GM06990 (cell line): ENCODE results near the gene TCP10L.
"Not testable (repeated sequence)": the region's sequence is repeated elsewhere in the genome, so short reads cannot be mapped to it uniquely, and the experiment has no call there.

ENCODE experiments used
- DNase-seq: peaks from one replicate; pipeline ENCODE4 v3.0.0-alpha.2; 2011; ENCODE audit not compliant: insufficient read length; ENCODE audit errors: extremely low read depth
- H3K27me3 ChIP-seq: replicated peaks from 2 replicates; pipeline ENCODE4 v1.6.0; 2011; ENCODE audit warnings: low read length; ENCODE audit not compliant: control insufficient read depth, insufficient read depth
- H3K36me3 ChIP-seq: 2 replicates; pipeline ENCODE4 v1.5.1; 2011; ENCODE audit warnings: low read length; ENCODE audit not compliant: control insufficient read depth, insufficient read depth
- H3K4me3 ChIP-seq: replicated peaks from 2 replicates; pipeline ENCODE4 v1.5.1; 2011; ENCODE audit warnings: low read depth, mild to moderate bottlenecking, control low read depth, low read length
- TF ChIP-seq, protein P1 (sequence below): IDR thresholded peaks from 2 replicates; pipeline ENCODE4 v1.5.1; 2011; ENCODE audit warnings: low read length, control low read depth, mild to moderate bottlenecking, inconsistent platforms; ENCODE audit not compliant: insufficient read depth, poor library complexity, severe bottlenecking

The TCP10L gene, protein sequence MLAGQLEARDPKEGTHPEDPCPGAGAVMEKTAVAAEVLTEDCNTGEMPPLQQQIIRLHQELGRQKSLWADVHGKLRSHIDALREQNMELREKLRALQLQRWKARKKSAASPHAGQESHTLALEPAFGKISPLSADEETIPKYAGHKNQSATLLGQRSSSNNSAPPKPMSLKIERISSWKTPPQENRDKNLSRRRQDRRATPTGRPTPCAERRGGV

DNA sequence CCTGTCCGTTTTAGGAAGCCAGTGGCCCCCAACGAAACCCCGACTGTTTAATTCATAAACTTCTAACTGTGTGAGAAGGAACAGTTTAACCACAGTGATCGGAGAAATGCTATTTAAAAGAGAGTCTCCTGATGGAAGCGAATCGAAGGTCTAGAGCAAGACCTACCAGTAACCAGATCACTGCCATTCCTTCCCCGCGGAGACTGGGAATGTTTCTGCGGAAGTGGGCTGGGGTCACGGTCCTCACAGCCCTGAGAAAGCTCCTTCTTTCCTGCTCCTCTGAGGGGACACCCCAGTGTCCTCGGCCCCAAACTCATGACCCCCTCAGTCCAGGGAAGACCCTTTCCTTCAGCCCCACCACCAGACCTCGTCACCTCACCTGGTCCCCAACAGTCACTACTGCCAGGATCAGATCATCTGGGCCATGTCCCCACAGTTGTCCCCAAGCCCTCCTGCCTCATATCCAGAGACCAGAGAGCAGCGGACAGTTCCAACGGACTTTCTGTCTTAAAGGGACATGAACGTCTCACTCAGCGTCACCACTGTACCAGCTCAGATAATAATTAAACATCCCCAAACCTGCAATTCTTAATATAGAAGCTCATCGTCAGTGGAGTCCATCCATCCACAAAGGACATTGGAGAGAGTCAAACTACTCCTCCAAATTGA lies at the start of gene TCP10L:
TCP10L (minus strand) TSS at position 482 of the 669 bp plus-strand sequence. CDS start 1,219 bp downstream, outside the sequence.
- Histone ChIP-seq H3K4me3 (no peak within 1 kb of the TSS), H3K36me3 (no peaks in the 10 kb centered on the region), H3K27me3 (no peaks in the 10 kb centered on the region; the same call in 1 of the 2 replicates)
- TF ChIP-seq, protein P1, sequence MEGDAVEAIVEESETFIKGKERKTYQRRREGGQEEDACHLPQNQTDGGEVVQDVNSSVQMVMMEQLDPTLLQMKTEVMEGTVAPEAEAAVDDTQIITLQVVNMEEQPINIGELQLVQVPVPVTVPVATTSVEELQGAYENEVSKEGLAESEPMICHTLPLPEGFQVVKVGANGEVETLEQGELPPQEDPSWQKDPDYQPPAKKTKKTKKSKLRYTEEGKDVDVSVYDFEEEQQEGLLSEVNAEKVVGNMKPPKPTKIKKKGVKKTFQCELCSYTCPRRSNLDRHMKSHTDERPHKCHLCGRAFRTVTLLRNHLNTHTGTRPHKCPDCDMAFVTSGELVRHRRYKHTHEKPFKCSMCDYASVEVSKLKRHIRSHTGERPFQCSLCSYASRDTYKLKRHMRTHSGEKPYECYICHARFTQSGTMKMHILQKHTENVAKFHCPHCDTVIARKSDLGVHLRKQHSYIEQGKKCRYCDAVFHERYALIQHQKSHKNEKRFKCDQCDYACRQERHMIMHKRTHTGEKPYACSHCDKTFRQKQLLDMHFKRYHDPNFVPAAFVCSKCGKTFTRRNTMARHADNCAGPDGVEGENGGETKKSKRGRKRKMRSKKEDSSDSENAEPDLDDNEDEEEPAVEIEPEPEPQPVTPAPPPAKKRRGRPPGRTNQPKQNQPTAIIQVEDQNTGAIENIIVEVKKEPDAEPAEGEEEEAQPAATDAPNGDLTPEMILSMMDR: no peak
- no peak for DNase-seq

GRCh38 chr21:32626621-32627196 lies 41.4 kb upstream of the TCP10L start:
- peaks cover 5% of the 10 kb centered on the region for H3K36me3 ChIP-seq
- H3K4me3 ChIP-seq: no peak overlapping the region
- H3K27me3 ChIP-seq: no peaks in the 10 kb centered on the region
- no peak for DNase-seq
- TF ChIP-seq, protein P1: no peak

- DNase-seq, H3K4me3 ChIP-seq, H3K36me3 ChIP-seq, H3K27me3 ChIP-seq: not testable (repeated sequence)
These were observed 32.9 kb upstream of the TCP10L start for GRCh38 chr21:32618218-32618617.

DNA sequence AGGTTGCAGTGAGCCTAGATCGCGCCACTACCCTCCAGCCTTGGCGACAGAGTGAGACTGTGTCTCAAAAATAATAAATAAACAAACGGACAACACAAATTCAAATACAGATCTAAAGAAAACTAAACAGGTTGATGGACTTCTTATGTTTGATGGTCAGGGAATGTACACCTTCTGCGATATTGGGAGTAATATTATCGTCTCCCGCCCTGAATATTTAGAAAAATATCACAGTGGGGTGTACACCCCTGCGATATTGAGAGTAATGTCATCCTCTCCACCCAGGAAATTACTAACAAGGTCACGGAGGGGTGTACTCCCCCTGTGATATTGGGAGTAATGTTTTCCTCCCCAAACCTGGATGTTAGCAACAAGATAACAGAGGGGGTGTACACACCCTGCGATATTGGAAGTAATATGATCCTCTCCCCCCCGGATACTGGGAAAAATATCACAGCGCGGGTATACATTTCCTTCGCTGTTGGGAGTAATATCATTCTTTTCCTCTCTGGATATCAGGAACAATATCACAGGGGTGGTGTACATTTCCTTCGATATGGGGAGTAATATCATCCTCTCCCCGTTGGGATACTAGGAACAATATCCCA lies 28.2 kb upstream of the TCP10L start:
- Histone ChIP-seq H3K4me3 (peak overlapping the region; percentile 96), H3K36me3 (no peaks in the 10 kb centered on the region), H3K27me3 (no peaks in the 10 kb centered on the region)
- no peak for DNase-seq
- TF ChIP-seq, protein P1: no peak

- DNase-seq: no peak
- Histone ChIP-seq H3K4me3 (peak overlapping the region; percentile 96), H3K36me3 (no peaks in the 10 kb centered on the region), H3K27me3 (no peaks in the 10 kb centered on the region)
- TF ChIP-seq, protein P1: no peak
These were observed 27.6 kb upstream of the TCP10L start for GRCh38 chr21:32612999-32613337.
